IPS-11a (cell line): ENCODE results near the gene NOX3.
"Not testable (repeated sequence)": the region's sequence is repeated elsewhere in the genome, so short reads cannot be mapped to it uniquely, and the experiment has no call there.

ENCODE experiments used
- H3K4me3 ChIP-seq: one replicate; pipeline ENCODE4 v1.5.1; 2013; ENCODE audit warnings: low read depth, low read length, control low read depth

The NOX3 gene

DNA sequence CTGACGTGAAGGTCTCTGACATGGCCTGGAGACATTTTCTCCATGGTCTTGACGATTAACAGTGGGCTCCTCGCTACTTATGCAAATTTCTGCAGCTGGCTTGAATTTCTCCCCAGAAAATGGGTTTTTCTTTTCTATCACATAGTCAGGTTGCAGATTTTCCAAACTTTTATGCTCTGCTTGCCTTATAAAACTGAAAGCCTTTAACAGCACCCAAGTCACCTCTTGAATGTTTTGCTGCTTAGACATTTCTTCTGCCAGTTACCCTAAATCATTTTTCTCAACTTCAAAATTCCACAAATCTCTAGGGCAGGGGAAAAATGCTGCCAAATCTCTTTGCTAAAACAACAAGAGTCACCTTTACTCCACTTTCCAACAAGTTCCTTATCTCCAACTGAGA is 12.9 kb upstream of the NOX3 start:
- H3K4me3 ChIP-seq = not testable (repeated sequence)

DNA sequence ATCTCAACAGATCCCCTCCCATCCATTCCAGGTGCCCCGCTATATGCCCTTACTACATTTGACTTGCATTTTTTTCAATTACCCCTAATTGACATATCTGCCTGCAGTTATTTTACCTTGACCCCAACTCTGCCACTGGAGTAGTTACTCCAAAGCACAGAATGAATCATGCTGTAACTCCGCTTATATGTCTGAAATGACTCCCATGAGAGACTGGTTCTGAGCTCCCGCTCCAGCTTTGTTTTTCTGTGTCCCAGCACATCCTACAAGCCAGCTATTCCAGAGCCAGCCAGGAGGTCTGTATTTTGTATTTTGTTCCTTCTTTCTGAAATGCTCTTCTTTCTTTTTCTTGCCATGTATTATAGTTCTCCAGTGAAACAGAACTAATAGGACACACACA is 10.9 kb upstream of the NOX3 start:
- no peak overlapping the region for H3K4me3 ChIP-seq

DNA sequence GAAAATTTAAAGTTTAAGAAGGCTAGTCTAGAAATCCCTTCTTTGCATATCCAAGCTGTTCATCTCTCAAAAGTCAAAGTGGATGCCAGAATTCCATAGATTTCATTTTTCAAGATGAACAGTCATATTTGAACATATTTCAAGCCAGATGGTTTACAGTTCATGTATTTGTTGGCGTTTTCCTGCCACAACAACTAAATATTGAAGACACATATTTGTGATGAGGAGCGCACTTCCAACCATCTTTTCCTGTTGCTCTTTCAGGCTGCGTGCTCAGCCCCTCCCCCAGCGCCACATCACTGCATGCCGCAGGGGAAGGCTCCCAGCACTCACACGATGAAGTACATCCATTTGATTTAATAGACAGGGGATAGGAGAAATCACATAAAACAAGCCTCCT is 5.9 kb upstream of the NOX3 start:
- no peak overlapping the region for H3K4me3 ChIP-seq

DNA sequence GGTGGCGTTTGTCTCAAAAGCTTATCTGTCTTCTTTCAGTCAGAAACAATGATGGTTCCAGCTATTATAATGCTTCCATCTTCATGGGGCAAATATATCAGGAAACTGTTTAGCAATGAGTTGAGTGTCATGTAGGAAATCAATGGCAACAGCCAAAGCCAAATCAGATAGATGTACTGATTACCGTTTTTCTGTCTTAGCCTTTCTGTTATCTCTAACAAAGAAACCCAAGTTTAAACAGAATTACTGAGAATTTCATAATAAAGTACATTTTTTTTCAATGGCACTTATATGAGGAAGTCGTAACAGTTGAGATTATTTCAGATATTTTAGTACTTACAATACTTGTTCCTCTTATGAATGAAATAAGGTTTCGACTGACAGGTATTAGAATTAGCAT is 1.2 kb downstream of the NOX3 start:
- H3K4me3 ChIP-seq = no peak overlapping the region

DNA sequence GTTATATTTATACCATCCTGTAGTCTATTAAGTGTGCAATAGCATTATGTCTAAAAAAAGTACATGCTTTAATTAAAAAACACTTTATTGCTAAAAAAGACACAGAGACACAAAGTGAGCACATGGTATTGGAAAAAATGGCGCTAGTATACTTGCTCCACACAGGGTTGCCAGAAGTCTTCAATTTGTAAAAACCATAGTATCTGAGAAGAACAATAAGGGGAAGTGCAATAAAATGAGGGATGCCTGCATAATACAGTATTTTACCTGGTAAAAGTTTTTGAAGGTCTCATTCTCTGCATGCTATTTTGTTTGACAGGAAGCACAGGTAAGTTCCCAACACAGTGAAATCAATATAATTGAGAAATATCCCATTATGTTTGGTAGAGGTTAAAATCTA is 1.6 kb downstream of the NOX3 start:
- H3K4me3 ChIP-seq = no peak overlapping the region

DNA sequence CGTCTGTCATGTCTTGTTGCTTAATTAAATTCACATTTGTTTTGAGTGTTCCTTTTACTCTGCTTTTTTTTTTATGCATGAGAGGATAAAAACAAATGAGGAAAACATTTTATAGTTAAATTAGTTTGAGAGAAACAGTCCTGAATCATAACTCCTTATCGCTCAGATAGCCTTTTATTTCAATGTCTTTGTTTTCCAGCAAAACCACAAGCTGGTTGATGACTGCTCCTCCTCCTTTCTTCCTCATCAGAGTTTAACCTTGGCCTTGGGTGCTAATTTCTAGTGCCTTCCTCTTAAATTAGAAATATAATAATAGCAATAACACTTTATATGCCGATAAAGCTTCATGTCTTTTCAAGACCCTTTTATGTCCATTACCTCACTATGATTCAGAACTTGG is 3.1 kb downstream of the NOX3 start:
- no peak overlapping the region for H3K4me3 ChIP-seq

DNA sequence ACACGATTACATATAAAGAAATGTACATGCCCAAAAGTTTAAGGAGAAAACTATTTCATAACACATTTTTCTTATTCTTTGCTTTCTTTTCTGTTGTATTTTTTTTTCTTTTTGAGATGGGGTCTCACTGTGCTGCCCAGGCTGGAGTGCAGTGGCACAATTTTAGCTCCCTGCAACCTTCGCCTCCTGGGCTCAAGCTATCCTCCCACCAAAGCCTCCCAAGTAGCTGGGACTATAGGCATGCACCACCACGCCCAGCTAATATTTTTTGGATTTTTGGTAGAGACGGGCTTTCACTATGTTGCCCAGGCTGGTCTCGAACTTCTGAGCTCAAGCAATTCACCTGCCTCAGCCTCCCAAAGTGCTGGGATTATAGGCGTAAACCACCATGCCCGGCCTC is 4.1 kb downstream of the NOX3 start:
- H3K4me3 ChIP-seq = not testable (repeated sequence)

DNA sequence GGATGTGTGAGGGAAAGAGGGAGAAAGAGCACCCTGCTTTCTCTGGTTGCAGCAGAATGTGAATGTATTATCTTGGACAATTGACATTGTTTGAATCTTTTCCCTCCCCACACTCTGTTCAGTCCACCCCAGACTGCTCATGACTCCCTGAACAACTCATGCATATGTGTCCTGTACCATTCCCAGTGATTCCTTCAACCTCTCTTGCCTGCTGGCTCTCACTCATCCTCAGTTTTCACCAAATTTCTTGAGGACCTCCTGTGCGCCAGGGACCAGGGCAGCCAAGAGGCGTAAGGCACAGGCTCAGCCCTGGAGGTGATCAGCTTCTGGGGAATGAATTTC is 5.4 kb downstream of the NOX3 start:
- no peak overlapping the region for H3K4me3 ChIP-seq

DNA sequence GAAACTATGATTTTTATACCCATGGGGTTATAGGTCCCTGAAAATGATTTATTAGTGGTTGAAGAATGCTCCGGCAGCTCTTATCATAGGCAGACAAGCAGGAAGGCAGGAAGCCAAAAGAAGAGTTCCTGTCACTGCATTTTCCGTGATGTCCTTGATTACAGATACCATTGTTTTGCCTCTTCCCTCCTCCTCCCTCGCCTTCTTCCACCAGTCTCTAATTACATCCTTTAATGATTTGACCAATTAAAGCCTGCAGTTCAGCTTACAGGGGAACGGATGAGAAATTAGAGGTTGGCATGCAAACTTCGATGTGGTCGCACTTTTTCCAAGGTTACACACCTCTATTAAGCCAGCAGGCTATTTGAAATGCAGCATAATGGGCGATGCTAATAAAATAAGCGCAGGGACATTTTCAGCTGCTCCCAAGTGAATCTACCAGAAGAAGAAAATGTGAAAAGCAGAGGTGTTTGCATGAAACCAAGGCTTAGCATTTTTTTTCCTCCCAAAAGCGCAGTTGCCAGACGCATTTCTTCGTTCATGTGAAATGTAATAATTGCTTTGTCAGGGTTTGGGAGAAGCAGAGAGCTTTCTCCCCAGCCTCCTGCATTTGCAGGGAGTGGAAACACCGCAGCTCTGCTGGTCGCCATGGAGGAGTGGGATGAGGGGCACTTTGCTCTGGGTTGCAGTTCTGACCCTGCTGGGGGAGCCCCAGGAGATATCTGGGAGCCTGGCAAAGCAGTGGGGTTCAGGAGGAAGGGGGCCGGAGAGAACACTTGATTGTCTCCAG is 6.0 kb downstream of the NOX3 start:
- H3K4me3 ChIP-seq = no peak overlapping the region

DNA sequence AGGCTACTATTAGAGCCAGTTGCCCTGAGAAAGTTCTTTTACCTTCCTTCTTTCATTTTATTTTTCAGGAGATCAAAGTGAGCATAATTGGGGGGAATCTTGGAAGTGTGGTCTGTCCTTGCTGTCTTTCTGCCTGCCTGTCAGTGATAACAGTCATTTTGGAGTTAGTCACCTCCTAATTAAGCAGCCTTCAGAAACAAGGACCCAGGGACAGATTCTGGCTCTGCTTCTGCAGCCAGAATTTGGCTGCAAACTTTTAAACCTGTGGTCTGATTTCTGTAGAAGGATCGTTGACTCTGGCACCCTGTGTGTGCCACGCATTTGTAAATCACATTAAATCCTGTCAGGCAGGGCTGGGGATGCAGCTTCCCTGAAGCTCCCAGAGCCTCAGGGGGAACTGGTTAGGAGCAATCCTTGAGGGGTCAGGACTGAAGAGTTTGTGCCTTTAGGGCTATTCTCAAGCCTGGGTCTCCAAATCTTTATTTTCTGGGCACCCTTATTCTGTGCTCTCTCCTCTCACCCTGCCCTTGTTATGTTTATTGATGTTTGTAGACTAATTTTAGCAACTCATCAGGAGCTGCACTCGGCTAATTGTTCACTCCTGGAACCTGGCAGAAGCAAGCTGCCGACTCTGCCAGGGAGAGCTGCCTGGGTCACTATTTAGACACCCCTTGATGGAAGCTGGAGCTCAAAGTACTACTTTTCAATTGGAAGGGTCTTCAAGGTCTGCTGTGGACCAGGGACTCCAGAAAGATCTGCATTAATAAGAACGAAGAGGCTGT is 6.8 kb downstream of the NOX3 start:
- H3K4me3 ChIP-seq = no peak overlapping the region

DNA sequence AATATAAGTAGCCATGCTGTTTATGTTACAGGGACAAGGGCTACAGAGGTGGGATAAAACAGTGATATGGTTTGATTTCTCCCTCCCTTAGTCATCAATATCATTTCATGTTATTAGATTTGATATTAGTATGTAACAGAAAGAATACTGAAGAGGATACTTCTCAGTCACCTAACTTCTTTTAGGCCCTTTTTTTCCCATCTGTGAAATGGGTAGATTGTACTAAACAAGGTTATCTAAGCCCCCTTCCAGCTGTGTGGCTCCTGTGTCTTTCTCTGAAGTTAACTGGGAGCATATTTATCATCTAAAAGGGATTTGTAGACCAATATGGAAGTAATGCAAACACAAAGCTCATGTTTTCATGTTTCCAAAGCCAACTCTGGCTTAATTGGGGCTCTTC is 7.7 kb downstream of the NOX3 start:
- no peak overlapping the region for H3K4me3 ChIP-seq

DNA sequence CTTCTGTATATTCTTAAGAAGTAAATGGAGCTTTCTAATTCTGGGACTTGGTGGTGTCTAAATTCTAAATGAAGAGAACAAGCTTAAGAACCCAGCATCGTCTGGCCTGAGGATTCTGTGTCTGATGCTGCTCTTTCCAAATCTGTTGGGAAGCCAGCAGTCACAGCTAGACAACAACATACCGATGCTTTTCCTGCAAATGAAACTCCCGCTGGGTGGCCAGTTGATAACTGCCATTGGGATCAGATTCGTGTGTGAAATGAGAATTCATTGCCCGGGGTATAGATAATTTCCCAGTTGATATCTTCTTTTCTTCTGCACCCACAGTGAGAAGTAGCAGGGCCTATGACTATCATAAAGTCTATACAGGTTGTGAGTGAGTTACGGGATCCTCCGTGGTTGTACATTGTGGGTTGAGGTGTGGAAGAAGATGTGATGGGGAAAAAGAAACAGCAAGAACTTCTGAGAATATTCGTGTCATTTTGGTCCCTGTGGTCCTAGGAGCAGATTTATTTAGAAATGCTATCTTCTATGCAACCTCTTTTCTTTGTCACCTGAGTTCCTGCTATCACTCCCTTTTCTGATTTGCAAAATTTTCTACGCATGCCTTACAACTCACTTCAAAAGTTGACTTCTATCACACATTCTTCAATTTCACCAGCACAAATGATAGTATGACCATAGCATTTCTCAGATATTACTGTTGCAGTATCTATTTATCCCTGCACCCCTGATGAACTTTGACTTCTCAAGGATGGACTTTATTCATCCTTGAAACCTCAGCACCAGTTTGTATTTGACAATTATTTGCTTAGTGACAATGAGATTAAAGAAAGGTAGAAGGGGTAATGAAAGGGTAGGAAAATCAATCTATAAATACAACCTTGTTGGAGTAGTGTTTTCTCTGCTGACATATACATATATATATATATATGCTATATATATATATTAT is 10.4 kb downstream of the NOX3 start:
- no peak overlapping the region for H3K4me3 ChIP-seq

DNA sequence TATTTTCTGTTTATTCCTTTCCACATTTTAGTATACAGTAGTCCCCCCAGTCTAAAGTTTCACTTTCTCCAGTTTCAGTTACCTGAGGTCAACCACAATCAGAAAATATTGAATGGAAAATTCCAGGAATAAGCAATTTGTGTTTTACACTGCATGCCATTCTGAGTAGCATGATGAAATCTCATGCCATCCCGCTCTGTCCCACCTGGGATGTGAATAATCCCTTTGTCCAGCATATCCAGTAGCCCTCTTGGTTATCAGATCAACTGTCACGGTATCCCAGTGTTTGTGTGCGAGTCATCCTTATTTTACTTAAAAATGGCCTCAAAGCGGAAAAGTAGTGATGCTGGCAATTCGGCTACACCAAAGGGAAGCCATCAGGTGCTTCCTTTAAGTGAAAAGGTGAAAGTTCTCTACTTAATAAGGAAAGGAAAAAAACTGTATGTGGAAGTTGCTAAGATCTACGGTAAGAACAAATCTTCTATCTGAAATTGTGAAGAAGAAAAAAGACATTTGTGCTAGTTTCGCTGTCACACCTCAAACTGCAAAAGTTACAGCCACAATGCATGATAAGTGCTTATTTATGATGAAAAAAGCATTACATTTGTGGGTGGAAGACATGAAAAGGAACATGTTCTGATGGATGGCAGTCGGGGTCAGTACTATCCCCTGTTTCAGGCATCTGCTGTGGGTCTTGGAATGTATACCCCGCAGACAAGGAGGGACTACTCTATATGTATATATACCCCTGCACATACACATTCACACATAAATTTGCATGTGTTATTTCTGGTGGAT is 11.3 kb downstream of the NOX3 start:
- H3K4me3 ChIP-seq = no peak overlapping the region

DNA sequence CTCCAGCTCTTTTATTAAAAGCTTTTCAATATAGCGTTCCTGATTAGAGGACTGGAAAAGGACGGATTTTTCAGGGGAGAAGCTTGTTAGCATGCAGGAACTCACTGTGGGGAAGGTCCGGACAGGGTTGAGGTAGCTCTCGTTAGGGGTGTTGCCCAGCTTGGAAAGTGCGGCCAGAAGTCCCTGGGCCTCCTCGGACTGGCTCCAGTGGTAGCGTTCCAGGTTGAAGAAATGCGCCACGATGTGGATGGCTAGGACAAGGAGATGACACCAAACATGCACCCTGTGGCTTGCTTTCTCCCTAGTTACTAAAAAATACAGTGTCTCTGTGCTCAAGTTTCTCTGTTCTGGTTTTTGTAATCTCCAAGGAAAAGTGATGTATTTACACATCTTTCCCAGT is 12.5 kb downstream of the NOX3 start:
- H3K4me3 ChIP-seq = no peak overlapping the region

DNA sequence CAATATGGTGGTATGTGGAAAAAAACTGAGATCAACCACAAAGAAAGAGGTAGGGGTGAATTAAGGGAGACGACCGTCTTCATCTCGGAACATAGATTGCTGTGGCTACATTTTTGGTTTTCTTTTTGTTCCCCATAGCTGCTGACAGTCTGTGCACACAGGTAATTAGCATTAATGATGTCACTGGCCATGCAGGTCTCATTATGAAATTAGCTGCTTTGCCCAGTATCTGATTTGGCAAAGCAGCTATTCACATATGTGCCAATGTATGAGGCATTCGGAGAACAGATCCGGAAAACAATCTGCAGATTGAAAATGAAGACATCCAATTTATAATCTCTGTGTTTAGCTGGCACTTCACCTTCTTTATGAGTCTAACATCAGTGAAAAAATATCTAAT is 13.1 kb downstream of the NOX3 start:
- H3K4me3 ChIP-seq = no peak overlapping the region

DNA sequence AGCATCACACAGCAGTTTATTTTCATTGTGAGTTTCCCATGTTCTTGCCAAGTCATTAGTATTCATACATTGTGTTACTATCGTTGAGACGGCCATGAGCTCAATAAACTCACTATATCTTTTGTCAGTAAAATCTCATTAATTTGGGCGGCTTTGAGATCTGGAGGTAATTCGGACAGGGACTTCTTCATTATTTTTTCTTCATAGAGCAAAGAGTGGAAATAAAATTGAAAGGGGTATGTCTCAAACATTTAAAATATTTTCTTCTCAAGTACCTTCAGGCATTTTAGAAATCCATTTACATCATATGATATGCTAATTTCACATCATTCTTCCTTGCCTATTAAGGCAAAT is 14.6 kb downstream of the NOX3 start:
- no peak overlapping the region for H3K4me3 ChIP-seq

DNA sequence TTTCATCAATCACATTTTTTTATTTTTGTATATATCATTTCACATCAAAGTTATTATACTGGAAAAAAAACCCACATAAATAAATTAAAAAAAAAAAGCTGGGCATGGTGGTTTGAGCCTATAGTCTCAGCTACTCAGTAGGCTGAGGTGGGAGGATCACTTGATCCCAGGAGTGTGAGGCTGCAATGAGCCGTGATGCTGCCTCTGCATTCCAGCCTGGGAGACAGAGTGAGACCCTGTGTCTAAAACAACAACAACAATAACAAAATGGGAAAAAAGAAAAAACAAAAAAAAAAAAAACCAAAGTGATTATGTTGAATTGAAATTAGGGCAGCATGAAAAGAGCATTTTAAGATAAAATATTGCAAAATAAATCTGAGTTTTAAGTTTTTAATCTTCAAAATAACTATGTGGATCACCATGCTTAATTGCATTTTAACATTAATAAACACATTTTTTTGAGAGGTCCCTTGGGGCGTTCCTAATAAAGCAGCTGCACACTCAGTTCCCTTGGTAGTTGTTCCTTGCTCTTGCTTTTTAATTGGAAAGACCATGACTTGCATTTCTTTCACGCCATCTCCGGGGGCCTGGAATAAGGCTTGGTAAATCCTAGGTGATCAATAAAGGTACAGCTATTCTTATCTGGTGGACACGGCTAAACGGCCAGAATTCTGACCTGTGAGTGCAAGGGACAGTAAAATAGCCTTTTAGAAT is 15.1 kb downstream of the NOX3 start:
- no peak overlapping the region for H3K4me3 ChIP-seq

DNA sequence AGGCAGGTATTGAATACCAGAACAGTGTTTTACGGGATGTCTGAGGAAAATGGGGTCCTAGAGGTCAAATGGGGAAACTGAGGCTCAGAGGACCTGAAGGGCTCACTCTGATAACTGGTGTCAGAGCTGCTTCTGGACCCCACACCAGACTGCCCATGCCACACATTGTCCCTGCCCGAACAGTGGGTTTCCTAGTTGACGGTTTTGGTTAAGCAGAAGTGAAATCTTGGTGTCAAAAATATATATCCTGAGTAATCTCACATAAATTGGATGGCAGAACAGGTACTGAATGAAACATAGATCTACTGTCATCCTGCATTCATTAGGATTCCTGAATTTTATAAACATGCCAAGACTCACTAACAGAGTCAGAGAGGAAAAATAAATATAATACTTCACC is 16.3 kb downstream of the NOX3 start:
- H3K4me3 ChIP-seq = no peak overlapping the region

DNA sequence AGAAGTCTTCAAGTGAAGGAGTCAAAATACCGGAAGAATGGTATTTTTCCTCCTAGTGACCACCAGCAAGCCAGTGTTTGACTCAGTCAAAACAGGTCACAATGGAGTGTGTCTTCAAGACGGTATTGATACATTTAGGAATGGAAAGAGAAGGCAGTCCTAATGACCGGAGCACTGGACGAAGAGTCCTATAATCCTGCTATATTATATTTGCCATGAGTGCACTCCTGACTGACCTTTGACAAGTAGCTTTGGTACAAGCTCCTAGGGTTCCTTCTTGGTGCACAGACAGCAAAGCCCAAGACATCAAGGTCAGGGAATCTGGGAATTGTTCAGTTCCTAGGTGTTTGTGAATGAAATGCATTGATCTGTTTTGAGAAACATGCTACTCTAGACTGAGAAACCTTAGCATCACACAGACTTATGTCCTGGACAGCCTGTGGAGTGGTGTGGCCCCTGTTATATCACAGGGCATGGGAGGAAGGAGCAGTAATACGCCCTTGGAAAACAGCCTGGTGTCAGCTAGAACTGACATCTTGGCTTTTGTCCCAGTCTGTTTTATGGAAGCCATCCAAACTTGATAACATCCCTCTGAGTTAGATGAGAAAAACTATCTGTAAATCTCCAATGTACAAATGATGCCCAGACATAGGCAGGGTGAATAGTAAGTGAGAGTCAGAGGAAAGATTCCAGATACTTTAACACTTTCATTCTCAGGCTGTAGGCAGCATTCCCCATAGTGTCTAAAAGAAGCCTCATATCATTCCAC is 18.5 kb downstream of the NOX3 start:
- H3K4me3 ChIP-seq = no peak overlapping the region
